Colon (tissue), 2 donors: Measurements from ENCODE around the gene SPRED3.

Source experiments
- FAIRE-seq: peaks from 2 replicates; lab custom pipeline; 2012; peaks lifted over from hg19 to GRCh38; lab: Jason Lieb, UNC
- donor health status: control.
- donor health status: control.

Gene SPRED3

DNA sequence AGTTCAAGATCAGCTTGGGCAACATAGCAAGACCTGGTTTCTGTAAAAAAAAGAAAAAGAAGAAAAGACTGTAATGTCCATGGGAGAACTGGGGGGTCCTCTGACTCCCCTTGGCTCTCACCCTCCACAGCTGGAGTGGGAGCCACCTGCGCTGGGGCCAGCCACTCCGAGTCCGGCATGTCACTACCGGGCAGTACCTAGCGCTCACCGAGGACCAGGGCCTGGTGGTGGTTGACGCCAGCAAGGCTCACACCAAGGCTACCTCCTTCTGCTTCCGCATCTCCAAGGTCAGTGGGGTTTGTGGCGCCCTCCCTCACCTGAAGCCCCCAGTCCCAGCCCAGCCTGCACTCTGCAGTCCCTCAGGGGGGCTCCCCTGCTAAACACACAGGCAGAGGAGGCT, 59.7 kb downstream of the SPRED3 start:
- no peak for FAIRE-seq
